Activated naive CD4-positive, alpha-beta T cell (primary cell): Measurements from ENCODE around the gene PRPH.
A peak's percentile ranks its signal among the peaks of the same experiment; 100 is the strongest.
"Not testable (repeated sequence)": the region's sequence is repeated elsewhere in the genome, so short reads cannot be mapped to it uniquely, and the experiment has no call there.

ENCODE experiments used
- DNase-seq, 4 experiments: peaks; one replicate each; lab custom pipeline; 2025; lab: John Stamatoyannopoulos, UW

Gene PRPH

DNA sequence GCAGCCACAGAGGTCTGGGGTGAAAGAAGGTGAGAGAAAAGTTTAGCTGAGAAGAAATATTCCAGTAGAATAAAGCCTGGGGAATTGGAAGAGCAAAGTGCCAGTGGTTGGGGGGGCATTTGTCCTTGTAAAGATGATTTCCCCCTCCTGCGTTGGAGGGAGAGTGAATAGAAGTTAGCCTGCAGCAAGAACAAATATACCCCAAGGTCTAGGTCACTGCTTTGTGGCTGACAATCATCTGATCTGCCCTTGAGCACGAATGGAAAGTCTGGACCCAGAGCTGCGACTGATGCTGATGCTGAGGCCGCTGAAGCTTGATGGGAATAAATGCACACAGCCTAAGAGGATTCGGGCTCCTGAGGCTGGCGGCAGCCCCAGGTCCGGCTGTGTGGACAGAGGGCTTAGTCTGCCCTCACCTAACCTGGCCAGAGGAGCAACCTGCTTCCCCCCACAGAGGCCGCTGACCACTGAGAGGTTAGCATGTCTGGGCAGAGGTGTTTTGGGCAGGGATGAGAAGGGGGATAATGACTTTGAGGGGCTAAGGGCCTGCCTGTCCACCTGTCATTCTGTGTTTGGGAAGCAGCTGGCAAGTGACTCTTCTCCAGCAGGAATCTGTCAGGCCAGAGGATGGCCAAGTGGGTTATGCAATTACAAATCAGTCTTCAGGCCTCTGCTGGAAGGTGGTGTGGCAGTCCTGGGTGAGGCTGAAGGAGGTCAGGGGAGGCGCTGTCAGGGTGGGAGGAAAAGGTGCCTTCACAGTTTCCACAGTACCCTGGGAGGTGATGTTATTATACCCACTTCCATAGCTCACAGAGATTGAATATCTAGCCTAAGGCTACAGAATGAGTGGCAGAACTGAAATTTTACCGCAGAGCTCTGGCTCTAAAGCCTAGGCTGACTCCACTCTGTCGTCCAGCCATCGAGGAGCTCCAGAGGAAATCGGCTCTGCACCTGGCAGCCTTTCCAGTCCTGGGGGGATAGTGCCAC is 18.4 kb upstream of the PRPH start:
- no peak for DNase-seq

DNA sequence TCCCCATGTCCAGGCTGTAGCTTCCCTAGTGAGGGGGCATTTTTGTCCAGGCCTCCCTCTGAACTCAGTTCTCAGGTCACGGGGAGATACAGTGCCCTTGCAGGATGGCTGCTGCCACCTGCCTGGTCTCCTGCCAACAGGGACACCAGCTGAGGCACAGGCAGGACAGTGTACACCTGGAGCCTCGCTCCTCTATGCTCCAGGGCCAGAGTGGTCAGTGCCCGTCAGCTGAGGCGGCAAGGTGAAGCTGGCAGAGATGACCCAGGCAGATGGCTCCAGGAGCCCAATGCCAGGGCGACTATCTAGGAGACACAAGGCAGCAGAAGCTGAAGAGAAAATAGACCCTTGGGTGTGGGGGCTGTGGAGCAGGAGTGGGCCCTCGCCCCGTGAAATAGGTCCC is 17.5 kb upstream of the PRPH start:
- DNase-seq: no peak

DNA sequence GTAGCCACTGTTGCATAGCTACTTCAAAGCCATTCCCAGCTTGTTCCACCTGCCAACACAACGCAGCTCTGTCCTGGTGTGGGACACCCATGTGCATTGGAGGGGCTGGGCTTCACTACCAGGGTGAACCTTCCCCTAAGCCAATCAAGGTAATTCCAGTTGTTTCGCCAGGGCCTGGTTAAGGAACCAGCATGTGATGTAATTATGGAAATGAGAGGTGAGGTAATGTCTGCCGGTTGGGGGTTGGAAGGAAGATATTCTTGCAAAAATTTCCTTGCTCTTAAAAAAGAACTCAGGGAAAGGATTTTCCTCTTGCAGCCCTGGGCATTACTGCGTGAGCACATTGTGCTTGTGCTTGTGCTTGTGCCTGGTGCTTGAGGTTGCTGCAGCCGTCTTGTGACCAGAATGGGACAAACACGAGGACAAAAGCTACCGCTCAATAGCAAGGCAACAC is 15.2 kb upstream of the PRPH start:
- no peak for DNase-seq

DNA sequence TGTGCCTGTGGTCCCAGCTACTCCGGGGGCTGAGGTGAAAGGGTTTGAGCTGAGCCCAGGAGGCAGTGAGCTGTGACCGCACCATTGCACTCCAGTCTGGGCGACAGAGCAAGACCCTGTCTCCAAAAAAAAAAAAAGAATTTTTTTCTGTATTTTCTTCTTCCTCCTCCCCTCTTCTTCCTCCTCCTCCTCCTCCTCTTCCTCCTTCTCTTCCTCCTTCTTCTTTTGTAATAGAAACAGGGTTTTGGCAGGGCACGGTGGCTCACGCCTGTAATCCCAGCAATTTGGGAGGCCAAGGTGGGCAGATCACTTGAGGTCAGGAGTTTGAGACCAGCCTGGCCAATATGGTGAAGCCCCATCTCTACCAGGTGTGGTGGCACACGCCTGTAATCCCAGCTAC is 14.4 kb upstream of the PRPH start:
- not testable (repeated sequence) for DNase-seq

DNA sequence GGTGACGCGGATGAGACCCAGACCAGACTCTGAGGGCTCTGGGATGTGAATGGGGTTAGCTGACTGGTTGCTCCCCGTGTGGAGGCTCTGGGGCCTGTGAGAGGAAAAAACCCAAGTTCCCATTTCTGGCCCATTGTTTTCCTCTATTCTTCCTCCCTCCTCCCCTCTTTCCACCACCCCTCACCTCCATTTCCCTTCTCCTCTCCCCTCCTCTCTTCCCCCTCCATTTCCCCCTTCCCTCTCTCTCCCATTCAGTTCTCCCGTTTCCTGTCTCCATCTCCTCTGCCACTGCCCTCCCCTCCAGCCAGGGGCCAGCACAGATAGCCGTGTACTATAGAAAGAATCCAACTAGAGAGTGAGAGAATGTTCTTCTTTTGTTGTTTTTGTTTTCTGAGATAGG is 12.6 kb upstream of the PRPH start:
- no peak for DNase-seq

DNA sequence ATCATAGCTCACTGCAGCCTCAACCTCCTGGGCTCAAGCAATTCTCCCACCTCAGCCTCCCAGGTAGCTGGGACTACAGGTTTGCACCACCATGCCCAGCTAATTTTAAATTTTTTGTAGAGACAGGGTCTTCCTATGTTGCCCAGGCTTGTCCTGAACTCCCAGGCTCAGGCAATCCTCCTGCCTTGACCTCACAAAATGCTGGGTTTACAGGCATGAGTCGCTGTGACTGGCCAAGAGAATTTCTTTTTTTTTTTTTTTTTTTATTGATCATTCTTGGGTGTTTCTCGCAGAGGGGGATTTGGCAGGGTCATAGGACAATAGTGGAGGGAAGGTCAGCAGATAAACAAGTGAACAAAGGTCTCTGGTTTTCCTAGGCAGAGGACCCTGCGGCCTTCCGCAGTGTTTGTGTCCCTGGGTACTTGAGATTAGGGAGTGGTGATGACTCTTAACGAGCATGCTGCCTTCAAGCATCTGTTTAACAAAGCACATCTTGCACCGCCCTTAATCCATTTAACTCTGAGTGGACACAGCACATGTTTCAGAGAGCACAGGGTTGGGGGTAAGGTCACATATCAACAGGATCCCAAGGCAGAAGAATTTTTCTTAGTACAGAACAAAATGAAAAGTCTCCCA is 12.1 kb upstream of the PRPH start:
- not testable (repeated sequence) for DNase-seq

DNA sequence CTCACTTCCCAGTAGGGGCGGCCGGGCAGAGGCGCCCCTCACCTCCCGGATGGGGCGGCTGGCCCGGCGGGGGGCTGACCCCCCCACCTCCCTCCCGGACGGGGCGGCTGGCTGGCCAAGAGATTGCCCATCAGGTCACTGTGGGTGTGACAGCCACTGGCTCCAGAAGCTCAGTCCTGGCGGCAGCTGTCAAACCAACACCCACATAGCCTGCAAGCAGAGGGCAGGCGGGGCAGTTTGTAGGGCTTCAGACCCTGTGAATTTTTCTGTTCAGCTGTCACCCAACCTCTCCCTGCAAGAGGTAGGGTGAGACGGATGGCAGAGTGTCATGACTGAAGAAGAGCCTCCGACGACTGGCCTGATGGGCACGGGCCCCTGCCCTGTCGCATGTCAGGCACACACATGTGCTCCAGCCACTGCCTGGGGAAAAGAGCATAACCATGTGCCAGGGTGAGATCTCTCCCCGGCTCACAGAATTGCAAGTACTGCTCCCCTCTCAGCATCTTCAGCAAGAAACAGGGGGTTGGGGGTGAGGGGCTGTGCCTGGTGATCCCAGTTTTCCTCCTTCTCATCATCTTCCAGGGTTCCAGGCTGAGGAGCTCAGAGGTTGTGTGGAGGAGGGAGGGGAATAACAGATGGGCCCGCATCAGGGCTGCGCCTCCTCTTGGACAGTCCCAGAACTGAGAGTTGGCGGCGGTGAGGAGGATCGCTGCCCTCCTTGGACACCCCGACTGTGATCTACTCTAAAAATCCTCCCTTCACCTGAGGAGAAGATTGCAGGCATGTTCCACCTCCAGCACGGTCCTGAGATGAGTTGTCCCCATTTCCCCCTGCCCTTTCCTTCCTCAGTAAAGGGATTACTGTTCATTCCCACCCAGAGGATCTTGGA is 11.2 kb upstream of the PRPH start:
- no peak for DNase-seq

DNA sequence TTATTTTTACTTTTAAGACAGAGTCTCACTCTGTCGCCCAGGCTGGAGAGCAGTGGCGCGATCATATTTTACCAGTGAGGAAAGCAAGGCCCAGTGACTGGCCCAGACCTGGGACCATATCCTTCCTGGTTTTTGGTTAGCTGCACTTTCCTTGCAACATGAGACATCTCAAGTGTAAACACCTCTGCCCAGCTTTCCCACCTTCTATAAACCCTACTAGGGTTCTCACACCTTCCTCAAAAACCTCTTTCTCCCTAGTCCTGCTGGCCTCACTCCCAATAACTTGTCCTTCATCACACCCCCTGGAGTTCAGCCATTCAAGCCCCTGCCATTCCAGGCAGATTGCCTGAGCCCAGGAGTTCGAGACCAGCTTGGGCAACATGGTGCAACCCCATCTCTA is 10.3 kb upstream of the PRPH start:
- DNase-seq: no peak

DNA sequence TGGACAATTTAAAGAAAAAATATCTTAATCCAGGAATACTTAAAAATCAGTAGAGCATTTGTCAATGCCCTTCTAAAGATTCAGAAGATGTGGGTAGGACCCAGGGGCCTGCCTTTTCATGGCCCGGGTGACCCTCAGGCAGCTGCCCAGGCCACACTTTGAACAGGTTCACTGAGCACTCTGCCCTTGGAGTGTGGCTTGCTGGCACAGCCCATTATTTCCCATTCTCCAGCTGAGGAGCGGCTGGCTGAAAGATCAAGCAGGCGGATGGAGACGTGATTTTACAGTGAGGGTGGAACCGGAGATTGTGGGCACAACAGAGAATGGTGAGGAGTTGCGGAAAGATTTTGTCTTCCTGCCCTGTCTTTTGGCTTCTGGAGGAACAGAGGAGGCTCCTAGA is 7.1 kb upstream of the PRPH start:
- DNase-seq: no peak

DNA sequence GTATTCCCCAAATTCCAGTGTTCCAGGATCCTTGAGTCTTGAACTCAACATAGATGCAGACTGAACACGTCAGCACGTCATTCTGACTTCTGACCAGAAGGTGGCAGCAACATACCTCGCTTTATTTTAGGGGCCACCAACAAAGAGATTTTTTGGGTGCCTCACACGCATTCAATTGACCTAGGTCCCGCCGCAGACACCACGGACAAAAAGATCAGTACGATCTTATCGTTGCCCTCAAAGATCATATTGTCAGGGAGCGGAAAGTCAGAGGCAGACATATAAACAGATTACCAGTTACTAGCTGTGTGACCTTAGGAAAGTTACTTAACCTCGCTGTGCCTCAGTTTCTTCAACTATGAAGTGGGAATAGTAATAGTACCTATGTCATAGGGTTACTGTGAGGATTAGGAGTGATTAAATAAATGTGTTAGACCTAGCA is 6.5 kb upstream of the PRPH start:
- DNase-seq: peak; percentile 11 to 45 (median 38)

DNA sequence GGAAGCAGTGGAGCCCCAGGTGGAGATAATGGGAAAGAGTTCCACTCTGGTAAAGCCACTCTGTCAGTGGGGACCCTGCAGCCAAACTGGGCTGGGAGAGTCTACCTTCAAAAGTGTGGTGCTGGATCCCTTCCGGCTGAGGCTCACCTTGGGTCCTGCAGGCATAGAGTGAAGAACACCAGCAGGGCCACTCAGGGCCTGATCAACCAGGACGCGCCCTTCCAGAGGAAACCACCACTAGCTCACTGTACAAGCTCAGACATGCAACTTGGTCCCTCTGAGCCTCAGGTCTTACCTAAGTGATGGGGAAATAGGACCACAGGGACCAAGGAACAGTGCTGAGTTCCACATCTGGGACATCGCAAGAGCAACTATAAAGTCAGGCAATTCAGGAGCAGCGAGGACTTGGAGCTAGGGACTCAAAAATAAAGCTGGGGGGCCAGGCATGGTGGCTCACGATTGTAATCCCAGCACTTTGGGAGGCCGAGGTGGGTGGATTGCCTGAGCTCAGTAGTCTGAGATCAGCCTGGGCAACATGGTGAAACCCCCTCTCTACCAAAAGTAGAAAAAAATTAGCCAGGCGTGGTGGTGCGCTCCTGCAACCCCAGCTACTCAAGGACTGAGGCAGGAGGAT is 5.9 kb upstream of the PRPH start:
- no peak for DNase-seq

DNA sequence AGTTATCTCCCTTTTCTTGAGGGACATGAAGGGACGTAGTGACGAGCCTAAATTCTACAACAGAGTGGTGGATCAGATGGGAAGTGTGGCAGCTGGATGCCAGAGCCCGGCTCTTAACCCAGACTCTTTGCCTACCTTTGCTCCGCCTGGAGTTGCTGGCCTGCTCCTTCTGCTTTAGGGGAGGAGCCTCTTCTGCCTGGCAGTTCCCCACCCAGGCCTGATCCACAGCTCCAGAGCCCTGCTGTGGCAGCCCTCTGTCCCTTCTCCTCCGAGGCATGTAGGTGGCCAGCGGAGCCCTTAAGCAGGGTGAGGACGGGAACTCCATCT is 2.3 kb upstream of the PRPH start:
- DNase-seq: no peak

DNA sequence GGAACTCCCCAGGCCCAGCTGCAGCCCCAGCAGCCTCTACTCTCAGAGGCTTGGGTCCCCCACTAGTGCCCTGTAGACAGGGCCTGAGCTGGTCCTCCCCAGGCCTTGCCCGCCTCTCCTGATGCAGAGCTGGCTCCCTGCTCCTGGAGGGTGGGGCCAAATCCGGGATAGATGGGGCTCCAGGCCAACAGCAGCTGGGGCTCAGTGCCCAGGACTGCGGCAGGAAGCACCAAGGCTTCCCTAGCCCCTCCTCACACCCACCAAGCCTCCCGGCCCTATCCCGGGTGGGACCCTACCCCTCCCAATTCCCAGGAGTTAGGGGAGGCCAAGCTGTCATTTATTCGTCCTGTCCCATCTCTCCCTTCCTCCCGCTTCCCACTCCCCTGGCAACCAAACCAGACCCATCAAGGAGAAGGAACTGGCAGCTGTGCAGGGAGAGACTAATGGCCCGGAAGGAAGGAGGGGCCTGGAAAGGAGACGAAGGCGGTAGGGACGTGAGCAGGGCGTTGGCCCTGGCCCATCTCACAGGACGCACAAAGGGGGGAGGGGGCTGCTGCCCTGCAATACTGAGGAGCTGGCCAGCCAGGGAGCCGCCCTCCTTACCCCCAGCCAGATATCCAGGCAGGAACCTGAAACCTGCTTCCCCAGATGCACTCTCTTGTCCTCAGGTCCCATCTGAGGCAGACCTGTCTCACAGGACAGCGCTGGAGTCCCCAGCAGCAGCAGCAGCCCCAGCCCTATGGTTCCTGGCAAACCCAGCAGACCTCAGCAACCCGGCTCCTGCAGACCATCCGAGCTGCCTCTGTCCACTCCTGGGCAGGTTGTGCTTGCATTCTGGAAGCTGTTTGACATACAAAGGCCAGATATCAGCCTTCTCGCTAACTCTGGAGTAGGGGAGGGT is 1.6 kb upstream of the PRPH start:
- no peak for DNase-seq

DNA sequence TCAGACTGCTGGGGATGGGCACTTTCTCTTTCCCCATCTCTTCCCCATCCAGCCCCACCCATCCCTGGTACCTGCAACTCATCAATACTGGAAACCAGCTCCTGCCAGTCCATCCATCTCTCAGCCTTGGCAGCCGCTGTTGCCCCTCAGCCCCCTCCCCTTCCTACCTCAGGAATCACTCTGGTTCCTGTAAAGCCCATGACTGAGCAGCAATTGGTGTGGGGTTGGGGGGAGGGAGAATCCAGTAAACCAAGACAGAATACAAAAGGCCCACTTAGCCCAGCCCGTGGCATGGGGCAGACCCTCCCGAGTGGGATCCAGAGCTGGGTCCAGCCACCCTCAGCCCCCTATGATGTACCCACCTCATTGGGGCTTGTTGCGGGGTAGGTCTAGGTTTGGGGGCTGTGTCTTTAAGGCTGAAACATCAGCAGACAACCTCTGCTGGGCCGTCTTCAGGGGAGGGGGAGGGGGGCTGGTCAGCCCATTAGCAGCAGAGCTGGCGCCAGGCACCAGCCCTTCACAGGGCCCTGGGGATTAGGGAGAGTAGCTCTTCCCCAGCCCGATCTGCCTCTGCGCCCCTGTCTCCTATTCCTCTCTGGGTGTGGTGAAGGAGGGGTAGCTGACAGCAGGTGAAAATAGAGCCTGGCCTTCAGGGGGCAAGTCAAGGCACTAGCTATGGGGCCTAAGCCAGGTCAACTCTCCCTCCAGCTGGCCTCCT is 702 bp upstream of the PRPH start:
- no peak for DNase-seq

DNA sequence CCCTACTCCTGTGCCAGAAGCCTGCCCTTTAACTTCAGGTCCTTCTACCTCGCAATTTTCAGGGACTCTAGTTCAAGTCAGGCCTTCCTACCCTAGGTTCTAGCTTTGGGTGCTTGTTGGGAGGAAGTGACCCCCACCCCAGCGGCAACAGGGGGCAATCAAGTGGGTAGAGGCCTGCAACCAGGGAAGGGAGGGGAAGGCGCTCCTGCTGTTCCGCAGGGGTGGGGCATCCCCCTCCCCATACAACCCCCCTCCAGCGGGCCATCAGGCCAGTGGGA is 204 bp upstream of the PRPH start:
- no peak for DNase-seq

DNA sequence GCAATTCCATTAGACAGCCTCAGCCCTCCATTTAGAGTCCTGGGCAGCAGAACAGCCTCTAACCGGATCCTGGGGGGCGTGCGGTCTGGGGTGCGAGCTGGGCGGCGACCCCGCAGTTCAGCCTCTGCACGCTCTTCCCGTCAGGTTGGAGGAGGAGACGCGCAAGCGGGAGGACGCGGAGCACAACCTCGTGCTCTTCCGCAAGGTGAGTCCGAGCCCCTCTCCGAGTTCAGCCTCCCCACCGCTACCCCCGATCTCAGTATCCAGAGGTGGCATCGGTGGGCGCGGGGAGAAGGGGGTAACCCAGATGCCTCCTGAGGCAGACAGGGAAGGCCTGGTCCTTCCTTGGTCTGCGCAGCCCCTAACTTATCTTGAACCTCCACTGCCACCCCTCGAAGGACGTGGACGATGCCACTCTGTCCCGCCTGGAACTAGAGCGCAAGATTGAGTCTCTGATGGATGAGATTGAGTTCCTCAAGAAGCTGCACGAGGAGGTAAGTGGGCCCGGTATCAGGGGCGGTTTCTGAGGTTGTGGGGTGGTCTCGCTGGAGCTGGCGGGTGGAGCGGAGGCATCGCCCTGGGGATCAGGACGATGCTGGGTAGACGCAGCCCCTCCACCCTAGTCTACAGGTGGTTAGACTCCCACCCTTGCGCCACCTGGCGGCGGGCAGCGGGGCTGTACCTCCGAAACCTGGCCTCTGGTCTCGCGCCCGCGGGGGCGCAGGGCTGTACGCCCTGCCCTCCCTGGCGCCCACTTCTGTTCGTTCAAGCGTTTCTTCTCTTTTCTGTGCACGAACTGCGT is 1.3 kb downstream of the PRPH start:
- peak in 3 of 4 experiments; percentile 25 to 54 (median 25) for DNase-seq

DNA sequence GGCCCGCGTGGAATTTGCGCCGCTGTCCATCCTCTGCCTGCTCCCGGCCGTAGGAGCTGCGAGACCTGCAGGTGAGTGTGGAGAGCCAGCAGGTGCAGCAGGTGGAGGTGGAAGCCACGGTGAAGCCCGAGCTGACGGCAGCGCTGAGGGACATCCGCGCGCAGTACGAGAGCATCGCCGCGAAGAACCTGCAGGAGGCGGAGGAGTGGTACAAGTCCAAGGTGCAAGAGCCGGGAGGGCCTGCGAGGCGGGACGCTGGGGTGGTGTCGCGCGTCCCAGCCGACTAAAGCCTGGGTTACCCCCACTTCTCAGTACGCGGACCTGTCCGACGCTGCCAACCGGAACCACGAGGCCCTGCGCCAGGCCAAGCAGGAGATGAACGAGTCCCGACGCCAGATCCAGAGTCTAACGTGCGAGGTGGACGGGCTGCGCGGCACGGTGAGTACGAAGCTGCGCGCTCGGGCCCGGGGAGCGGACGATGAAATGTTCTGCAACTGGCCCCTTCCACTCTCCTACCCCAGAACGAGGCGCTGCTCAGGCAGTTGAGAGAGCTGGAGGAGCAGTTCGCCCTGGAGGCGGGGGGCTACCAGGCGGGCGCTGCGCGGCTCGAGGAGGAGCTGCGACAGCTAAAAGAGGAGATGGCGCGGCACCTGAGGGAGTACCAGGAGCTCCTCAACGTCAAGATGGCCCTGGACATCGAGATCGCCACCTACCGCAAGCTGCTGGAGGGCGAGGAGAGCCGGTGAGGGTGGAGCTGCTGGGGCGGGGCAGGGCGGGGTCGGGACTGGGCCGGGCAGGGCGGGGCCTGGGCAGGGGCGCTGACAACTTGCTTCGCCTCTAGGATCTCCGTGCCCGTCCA is 2.1 kb downstream of the PRPH start:
- DNase-seq: peak in 1 of 4 experiments; percentile 34

DNA sequence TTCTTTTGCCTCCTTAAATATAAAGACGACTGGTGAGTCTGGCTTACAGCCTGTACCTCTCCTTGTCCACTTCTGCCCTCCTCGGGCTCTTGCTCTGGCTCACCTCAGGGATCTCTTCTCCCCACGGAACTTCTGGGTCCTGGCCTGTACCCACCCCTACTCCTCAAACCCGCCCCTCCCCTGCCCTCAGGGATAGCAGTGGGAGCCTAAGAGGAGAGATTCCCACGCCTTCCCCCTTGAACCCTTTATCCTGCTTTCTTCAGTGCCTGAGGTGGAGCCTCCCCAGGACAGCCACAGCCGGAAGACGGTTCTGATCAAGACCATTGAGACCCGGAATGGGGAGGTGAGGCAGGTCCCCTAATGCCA is 2.7 kb downstream of the PRPH start:
- DNase-seq: no peak

DNA sequence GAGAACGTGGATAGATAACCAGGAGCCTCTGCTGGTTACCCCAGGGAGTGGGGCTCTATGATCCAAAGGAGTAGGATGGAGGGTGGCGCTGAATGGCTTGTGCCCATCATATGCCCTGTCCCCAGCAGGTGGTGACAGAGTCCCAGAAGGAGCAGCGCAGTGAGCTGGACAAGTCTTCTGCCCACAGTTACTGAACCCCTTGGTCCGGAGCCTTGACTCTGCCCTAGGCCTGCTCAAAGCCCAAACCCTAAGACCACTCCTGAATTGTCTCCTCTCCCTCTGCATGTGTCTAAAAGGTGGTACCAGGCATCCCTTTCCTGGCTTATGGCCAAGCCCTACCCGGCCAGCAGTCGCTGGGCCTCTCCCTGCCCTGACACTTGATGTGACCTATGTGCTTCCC is 3.2 kb downstream of the PRPH start:
- no peak for DNase-seq
